ENCODE data around the gene RARS2.
A peak's percentile ranks its signal among the peaks of the same experiment; 100 is the strongest.

The RARS2 gene

GRCh38 chr6:87589693-87590416 is at the start of gene RARS2, which contains the start of gene ORC3:
TSS of gene RARS2 (minus strand) at chr6:87589987. CDS start at chr6:87589957, 30 bp downstream.
TSS of gene ORC3 (plus strand) at chr6:87590135. CDS start at chr6:87590169, 34 bp downstream.
- DNase-seq = peak; percentile 97 to 98
- intact Hi-C loops (cut with DNase I; ENCODE audit: low total_unique reads) = loop anchor here (1.0 to 5.0 kb wide), 2 partner anchors 111 to 118 kb away; partner anchors contain the start of gene SLC35A1
- Histone ChIP-seq H3K36me3 (peaks cover 0 to 2% (median under 1%) of the 10 kb centered on the region in 3 donors), H3K9me3 (no peaks in the 10 kb centered on the region), H3K27me3 (no peaks in the 10 kb centered on the region), H3K4me3 (peak within 1 kb of the TSS; percentile 83 to 85), H3K4me1 (peaks cover 0 to 46% (median 31%) of the 10 kb centered on the region in 4 donors), H3K27ac (peak within 1 kb of the TSS; percentile 87 to 89)
- TF ChIP-seq, protein P1, sequence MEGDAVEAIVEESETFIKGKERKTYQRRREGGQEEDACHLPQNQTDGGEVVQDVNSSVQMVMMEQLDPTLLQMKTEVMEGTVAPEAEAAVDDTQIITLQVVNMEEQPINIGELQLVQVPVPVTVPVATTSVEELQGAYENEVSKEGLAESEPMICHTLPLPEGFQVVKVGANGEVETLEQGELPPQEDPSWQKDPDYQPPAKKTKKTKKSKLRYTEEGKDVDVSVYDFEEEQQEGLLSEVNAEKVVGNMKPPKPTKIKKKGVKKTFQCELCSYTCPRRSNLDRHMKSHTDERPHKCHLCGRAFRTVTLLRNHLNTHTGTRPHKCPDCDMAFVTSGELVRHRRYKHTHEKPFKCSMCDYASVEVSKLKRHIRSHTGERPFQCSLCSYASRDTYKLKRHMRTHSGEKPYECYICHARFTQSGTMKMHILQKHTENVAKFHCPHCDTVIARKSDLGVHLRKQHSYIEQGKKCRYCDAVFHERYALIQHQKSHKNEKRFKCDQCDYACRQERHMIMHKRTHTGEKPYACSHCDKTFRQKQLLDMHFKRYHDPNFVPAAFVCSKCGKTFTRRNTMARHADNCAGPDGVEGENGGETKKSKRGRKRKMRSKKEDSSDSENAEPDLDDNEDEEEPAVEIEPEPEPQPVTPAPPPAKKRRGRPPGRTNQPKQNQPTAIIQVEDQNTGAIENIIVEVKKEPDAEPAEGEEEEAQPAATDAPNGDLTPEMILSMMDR (IDR thresholded peaks at IDR 0.05) = no peak

- intact Hi-C loops (cut with DNase I; ENCODE audit: low total_unique reads) = no loop called here
- no peaks in the 10 kb centered on the region for H3K9me3 ChIP-seq
- DNase-seq = no peak
- TF ChIP-seq, protein P1 (IDR thresholded peaks at IDR 0.05) = no peak
- H3K4me1 ChIP-seq = no peaks in the 10 kb centered on the region
- peaks cover 4 to 35% (median 8%) of the 10 kb centered on the region in 3 donors for H3K36me3 ChIP-seq
- H3K27me3 ChIP-seq = no peaks in the 10 kb centered on the region
- H3K4me3 ChIP-seq = no peak overlapping the region
- H3K27ac ChIP-seq = no peak overlapping the region
Measured at GRCh38 chr6:87639373-87639772, 49.6 kb upstream of the RARS2 start.

- Histone ChIP-seq H3K4me3 (no peak overlapping the region), H3K9me3 (no peaks in the 10 kb centered on the region), H3K27me3 (no peaks in the 10 kb centered on the region), H3K27ac (no peak overlapping the region), H3K4me1 (no peaks in the 10 kb centered on the region), H3K36me3 (peaks cover 8 to 37% (median 9%) of the 10 kb centered on the region in 3 donors)
- TF ChIP-seq, protein P1 (IDR thresholded peaks at IDR 0.05) = no peak
- intact Hi-C loops (cut with DNase I; ENCODE audit: low total_unique reads) = no loop called here
- no peak for DNase-seq
Measured at GRCh38 chr6:87637106-87637505, 47.3 kb upstream of the RARS2 start.

GRCh38 chr6:87636315-87636714 is 46.5 kb upstream of the RARS2 start:
- H3K4me3 ChIP-seq = no peak overlapping the region
- H3K9me3 ChIP-seq = no peaks in the 10 kb centered on the region
- peaks cover 8 to 44% (median 11%) of the 10 kb centered on the region in 3 donors for H3K36me3 ChIP-seq
- no peaks in the 10 kb centered on the region for H3K4me1 ChIP-seq
- intact Hi-C loops (cut with DNase I; ENCODE audit: low total_unique reads) = no loop called here
- TF ChIP-seq, protein P1 (IDR thresholded peaks at IDR 0.05) = no peak
- no peak for DNase-seq
- no peaks in the 10 kb centered on the region for H3K27me3 ChIP-seq
- no peak overlapping the region for H3K27ac ChIP-seq

GRCh38 chr6:87633851-87634250 is 44.1 kb upstream of the RARS2 start:
- Histone ChIP-seq H3K27me3 (no peaks in the 10 kb centered on the region), H3K9me3 (no peaks in the 10 kb centered on the region), H3K27ac (no peak overlapping the region), H3K36me3 (peaks cover 8 to 30% (median 17%) of the 10 kb centered on the region in 3 donors), H3K4me3 (no peak overlapping the region), H3K4me1 (no peaks in the 10 kb centered on the region)
- intact Hi-C loops (cut with DNase I; ENCODE audit: low total_unique reads) = no loop called here
- TF ChIP-seq, protein P1 (IDR thresholded peaks at IDR 0.05) = no peak
- DNase-seq = no peak
